Neuron (in vitro differentiated cells): ENCODE measurements around the gene RAMAC.
"Not testable (repeated sequence)": the region's sequence is repeated elsewhere in the genome, so short reads cannot be mapped to it uniquely, and the experiment has no call there.

Source experiments
- H2AFZ ChIP-seq: one replicate; pipeline ENCODE4 v1.6.1; 2013; ENCODE audit warnings: low read depth, mild to moderate bottlenecking, inconsistent platforms, low read length, moderate library complexity
- H3K27me3 ChIP-seq: one replicate; pipeline ENCODE4 v1.6.1; 2013; ENCODE audit warnings: low read length; ENCODE audit not compliant: insufficient read depth
- H3K36me3 ChIP-seq: one replicate; pipeline ENCODE4 v1.6.1; 2013; ENCODE audit warnings: low read length; ENCODE audit not compliant: insufficient read depth
- H3K4me1 ChIP-seq: one replicate; pipeline ENCODE4 v1.6.1; 2013; ENCODE audit warnings: low read length; ENCODE audit not compliant: insufficient read depth
- H3K4me3 ChIP-seq: 2 replicates; pipeline ENCODE4 v1.5.1; 2013; ENCODE audit warnings: mild to moderate bottlenecking, low read length, moderate library complexity
- H3K9me3 ChIP-seq: one replicate; pipeline ENCODE4 v1.6.1; 2013; ENCODE audit warnings: low read length

Gene RAMAC

DNA sequence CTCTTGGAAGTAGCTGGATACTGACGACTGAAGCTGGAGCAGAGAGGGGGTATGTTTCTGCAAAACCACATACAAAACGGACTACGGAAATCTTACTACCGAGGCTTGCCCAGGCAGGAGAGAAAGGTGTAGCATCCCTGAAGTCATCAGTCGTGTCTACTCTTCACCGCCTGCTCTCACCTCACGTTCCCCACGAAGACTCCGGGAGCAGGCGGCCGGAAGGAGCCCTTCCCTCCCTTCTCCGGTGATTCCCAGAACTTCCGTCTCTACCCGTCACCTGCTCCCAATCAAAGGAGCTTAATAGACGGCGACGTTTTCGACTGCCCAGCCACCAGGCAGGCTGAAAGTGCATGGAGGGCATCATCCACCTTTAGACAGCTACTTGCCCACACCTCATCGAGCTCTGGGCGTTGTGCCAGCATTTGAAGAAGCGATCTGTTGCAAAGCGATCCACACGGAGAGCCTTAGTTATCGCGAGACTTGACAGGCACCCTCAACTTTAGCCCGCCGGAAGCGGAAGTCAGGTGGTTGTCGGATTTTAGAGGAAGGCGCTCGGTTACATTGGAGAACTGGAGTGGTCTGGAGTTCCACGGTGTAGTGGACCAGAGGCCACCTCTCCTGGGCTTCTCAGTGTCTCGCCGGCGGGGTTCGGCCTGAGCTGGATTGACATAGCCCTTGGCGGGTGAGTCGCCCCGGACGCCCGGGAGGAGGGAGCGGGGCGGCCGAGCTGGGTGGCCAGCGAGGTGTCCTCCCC, at the start of gene RAMAC:
Gene RAMAC, plus strand, starts transcription at position 523 of the 754 bp plus-strand sequence. CDS start 2,809 bp downstream, outside the sequence.
- no peaks in the 10 kb centered on the region for H3K27me3 ChIP-seq
- H3K9me3 ChIP-seq, result no peaks in the 10 kb centered on the region
- peak within 1 kb of the TSS; percentile 67 for H3K4me3 ChIP-seq
- peaks cover 11% of the 10 kb centered on the region for H3K4me1 ChIP-seq
- H2AFZ ChIP-seq, result peak within 1 kb of the TSS; percentile 82
- H3K36me3 ChIP-seq, result peaks cover 22% of the 10 kb centered on the region

DNA sequence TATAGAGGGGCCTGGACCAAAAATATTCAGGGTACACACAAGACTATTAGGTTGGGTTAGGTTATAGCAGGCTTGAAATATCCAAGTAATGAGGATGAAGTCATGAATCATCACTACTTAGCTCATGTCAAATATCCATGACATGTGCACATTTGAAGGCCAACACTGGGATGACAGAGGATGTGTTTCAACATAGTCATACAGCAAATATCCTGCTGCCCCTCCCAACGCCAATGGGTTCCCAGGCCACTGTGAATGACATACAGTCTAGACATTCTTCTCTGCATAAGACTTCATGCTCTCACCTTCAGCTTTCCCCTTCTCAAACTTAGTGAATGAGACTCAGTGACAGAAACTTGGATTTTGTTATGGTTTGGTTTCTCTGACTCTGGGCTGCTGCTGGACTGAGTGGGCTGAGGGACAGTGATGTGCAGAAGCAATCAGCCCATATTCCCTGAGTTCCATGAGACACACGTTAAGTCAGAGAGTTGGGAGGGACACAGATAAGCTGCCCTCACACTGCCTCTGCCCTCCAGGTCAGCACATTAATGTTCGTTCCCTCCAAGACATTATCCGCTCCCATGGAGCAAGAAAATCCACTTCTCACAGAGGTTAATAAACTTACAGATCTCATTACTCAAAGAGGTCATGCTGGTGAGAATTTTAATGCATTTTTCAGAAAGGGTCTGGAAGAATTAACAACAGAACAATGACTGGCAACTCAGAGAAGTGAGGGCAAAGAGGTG, 48.9 kb upstream of the RAMAC start:
- no peaks in the 10 kb centered on the region for H3K9me3 ChIP-seq
- peaks cover 8% of the 10 kb centered on the region for H3K4me1 ChIP-seq
- no peaks in the 10 kb centered on the region for H3K27me3 ChIP-seq
- no peak overlapping the region for H3K4me3 ChIP-seq
- H2AFZ ChIP-seq, result no peak overlapping the region
- H3K36me3 ChIP-seq, result no peaks in the 10 kb centered on the region

DNA sequence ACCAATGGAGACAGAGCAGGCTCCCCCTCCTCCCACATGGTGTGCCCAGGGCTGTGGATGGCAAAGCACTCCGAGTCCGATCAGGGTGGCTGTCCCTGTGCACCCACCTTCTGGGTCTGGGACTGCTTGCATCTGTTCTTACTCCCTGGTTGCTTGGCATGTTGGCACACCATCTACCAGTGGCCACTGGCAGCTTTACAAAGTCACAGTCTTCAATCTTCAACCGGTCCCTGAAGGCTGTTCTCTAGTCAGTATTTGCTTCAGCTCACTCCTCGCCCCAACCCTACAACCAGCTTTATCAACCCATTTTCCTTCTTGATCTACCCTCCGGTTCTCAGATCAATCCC, 48.3 kb upstream of the RAMAC start:
- Histone ChIP-seq H3K9me3 (no peaks in the 10 kb centered on the region), H3K36me3 (no peaks in the 10 kb centered on the region), H3K27me3 (no peaks in the 10 kb centered on the region), H3K4me1 (peaks cover 8% of the 10 kb centered on the region), H3K4me3 (no peak overlapping the region), H2AFZ (no peak overlapping the region)

DNA sequence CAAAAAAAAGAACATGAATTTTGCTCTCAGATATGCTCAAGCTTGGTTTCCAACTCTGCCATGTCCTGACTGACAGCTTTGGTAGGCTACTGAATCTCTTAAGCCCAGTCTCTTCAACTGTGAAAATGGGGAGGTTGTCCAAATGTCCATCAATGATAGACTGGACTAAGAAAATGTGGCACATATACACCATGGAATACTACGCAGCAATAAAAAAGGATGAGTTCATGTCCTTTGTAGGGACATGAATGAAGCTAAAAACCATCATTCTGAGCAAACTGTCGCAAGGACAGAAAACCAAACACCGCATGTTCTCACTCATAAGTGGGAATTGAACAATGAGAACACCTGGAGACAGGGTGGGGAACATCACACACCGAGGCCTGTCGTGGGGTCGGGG, 46.3 kb upstream of the RAMAC start:
- not testable (repeated sequence) for H3K27me3 ChIP-seq, H3K36me3 ChIP-seq, H2AFZ ChIP-seq, H3K9me3 ChIP-seq, H3K4me1 ChIP-seq, H3K4me3 ChIP-seq

DNA sequence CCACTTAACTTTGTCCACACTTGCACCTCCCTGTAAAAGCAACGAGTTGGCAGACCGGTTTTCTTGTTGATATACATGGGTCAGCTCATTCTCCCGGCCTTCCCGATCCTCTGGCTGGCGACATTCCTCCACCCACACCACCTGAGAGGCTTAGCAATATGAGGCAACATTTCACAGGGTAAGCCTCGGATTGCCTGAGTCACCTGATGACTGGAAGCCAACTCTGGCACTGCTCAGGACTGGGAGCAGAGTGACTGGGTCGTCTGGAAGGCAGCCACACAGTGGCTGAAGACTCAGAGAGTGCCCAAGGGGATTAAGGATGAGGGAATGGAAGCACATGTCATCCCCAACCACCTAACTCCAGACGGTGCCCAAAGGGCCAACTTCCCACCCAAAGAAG, 43.3 kb upstream of the RAMAC start:
- Histone ChIP-seq H3K9me3 (no peaks in the 10 kb centered on the region), H3K4me3 (no peak overlapping the region), H3K4me1 (peaks cover under 1% of the 10 kb centered on the region), H3K36me3 (no peaks in the 10 kb centered on the region), H2AFZ (no peak overlapping the region), H3K27me3 (no peaks in the 10 kb centered on the region)

DNA sequence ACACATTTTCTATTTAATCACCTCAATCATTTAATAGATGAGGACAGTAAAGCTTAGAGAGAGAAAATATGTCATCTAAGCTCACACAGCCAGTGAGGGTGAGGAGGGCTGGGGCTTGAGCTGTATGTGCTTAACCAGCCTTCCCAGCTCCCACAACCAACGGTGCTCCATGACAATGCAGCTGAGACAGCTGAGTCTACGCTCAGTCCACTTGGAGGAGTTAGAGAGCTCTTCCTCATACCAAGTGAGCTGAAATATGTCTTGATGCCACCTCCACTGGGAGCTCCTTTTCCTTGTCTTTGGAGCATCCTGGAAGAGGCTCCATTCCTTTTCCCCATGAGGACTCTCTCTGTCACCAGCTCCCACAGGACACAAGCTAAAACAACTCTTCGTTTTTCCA, 42.8 kb upstream of the RAMAC start:
- Histone ChIP-seq H3K9me3 (no peaks in the 10 kb centered on the region), H2AFZ (no peak overlapping the region), H3K4me3 (no peak overlapping the region), H3K27me3 (no peaks in the 10 kb centered on the region), H3K36me3 (no peaks in the 10 kb centered on the region), H3K4me1 (no peaks in the 10 kb centered on the region)

DNA sequence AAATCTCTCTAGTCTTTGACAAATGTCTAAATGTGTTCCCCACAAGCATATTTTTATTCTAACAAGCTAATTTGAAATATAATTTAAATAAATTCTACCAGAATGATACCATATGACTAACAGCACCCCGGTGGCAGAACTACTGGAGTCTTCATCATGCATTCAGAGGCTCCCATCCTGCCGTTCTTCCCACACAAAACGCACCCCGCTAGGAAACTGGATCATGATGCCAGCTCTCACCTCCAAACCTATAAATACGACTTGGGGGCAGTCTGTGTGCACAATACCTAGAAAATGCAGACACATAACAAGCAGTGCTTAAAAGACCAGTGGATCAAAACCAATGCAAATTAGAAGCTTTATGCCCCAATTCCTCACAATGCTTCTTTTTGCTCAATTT, 42.0 kb upstream of the RAMAC start:
- Histone ChIP-seq H2AFZ (no peak overlapping the region), H3K36me3 (no peaks in the 10 kb centered on the region), H3K9me3 (no peaks in the 10 kb centered on the region), H3K27me3 (no peaks in the 10 kb centered on the region), H3K4me3 (no peak overlapping the region), H3K4me1 (no peaks in the 10 kb centered on the region)

DNA sequence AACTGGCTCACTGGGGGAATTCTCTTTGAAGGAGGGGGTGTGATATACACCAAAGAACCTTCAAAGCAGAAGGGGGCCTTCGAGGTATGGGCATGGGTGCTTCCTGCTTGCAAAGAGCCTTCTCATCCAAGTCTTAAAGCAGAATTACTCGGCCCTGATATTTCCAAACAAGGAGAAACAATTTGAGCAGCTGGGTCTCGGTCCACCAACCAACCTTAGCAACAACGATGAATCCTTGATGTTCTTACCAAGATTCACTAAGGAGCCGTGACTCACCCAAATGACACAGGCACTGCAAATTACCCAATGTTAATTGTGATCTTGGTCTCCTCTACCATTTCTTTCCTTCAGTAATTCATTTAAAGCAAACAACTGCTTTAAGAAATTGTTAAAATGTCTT, 41.2 kb upstream of the RAMAC start:
- H3K4me3 ChIP-seq, result no peak overlapping the region
- H3K4me1 ChIP-seq, result no peaks in the 10 kb centered on the region
- H3K9me3 ChIP-seq, result no peaks in the 10 kb centered on the region
- no peak overlapping the region for H2AFZ ChIP-seq
- no peaks in the 10 kb centered on the region for H3K36me3 ChIP-seq
- no peaks in the 10 kb centered on the region for H3K27me3 ChIP-seq

DNA sequence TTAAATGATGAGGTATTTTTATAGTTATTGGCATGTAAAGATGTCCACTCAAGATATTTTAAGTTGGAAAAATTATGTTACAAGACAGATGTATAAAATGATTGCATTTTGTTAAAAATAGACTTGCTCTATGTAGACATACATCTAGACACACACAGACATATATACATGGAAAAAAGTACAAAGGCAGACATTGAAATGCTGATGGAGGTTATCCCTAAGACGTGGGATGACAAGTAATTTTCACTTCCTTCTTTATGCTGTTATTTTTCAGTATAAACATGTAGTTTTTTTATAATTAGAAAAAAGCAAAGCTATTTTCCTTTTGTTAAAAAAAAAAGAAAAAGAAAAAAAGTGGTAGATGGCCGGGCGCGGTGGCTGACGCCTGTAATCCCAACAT, 40.7 kb upstream of the RAMAC start:
- no peaks in the 10 kb centered on the region for H3K36me3 ChIP-seq
- H3K27me3 ChIP-seq, result no peaks in the 10 kb centered on the region
- H3K9me3 ChIP-seq, result no peaks in the 10 kb centered on the region
- H2AFZ ChIP-seq, result no peak overlapping the region
- no peaks in the 10 kb centered on the region for H3K4me1 ChIP-seq
- no peak overlapping the region for H3K4me3 ChIP-seq

DNA sequence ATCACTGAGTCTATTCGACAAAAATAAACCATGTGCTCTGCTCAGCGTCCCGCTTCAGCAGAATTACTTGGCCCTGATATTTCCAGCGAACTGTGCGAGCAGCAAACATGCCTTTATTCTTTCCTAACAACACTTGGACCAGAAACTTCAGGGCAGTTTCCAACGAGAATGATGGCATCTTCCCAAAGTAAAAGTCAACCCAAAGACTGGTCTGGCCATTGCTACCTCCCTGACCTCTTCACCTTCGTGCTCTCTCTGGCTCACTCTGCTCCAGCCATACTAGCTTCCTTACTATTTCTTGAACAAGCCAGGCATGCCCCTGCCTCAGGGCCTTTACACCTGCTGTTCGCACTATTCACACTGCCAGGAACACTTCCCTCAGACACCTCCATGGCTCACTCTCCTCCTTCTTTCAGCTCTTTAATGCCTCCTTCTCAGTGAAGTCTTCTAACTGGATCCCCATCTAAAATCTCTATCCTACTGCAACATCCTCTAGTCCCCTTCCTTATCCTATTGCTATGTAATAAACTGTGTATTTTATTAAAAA, 39.8 kb upstream of the RAMAC start:
- Histone ChIP-seq H3K27me3 (no peaks in the 10 kb centered on the region), H3K9me3 (no peaks in the 10 kb centered on the region), H2AFZ (no peak overlapping the region), H3K4me3 (no peak overlapping the region), H3K4me1 (no peaks in the 10 kb centered on the region), H3K36me3 (no peaks in the 10 kb centered on the region)

DNA sequence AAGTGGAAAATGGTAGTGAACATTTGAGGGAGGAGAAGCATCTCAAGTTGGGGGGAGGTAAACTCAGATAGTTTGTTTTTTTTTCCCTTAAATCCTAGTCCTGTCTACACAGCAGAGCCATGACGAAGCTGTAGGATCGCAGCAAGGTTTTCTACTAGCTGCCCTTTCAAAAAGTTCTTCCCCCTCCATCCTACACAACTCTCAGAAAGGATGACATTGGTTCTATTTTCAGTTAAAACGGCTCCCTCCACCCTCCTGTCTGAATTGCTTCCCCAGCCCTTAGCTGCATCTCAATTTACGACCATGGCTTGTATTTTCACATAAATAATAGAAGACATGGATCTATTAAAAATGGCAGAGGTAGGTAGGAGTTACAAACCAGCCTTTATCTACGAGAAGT, 35.7 kb upstream of the RAMAC start:
- Histone ChIP-seq H2AFZ (no peak overlapping the region), H3K4me1 (peaks cover 3% of the 10 kb centered on the region), H3K36me3 (no peaks in the 10 kb centered on the region), H3K9me3 (no peaks in the 10 kb centered on the region), H3K4me3 (no peak overlapping the region), H3K27me3 (no peaks in the 10 kb centered on the region)

DNA sequence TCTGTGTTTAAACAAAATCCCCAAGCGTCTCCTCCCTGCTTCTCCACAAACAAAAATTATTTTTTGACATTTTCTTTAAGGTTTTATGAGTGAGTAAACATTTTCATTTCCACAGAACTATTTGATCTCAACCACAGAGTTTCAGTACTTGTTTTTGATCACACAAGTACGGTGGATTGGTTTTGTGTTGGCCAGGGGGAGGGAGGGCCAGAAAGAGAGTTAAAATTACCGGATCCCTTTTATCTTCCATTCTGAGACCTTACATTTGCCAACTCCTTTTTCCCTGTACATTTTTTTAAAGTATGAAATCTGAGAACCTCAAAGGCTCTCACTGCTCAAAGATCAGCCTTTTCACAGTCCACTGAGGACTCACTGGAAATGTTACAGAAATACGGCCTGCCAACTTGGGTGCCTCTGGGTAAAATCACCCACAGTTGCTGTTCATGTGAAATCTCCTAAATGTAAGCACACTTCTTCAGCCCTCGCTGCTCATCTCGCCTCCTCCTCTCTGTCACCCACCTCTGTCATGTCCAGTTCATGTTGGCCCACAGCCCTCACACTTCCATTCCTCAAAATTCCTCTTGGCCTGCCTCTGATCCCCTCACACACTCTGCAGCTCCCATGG, 35.2 kb upstream of the RAMAC start:
- Histone ChIP-seq H3K9me3 (no peaks in the 10 kb centered on the region), H3K36me3 (no peaks in the 10 kb centered on the region), H3K27me3 (no peaks in the 10 kb centered on the region), H3K4me1 (peaks cover 3% of the 10 kb centered on the region), H2AFZ (no peak overlapping the region), H3K4me3 (no peak overlapping the region)

DNA sequence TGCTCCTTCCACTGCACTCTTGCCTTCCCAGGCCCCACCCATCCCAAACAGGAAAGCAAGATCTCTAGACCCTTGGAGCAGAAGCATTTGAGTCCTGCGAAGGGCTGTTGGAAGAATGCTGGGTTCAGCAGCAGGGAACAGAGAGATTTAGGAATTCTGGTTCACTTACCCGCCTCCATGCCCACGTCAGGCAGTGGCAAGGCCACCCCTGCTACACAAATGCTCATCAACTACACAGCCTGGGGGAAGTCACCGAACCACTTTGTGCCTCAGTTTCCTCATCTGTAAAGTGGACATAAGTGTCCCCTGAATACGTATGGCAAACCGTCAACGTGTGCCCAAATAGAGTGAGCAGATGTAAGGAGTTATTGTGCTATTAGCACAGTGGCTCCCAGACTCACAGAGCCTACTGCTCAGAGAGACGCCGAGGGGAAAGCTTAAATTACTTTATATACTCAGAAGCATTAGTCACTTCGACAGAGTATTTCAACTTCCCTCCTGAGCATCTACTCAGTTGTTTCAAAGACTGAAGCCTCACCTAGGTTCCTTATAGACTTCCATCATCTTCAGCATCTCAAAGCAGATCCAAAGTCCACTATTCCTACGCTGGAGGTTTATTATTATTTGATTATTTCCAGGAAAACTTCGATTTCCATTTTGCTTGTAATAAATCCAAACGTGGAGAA, 34.4 kb upstream of the RAMAC start:
- Histone ChIP-seq H3K4me1 (peaks cover 3% of the 10 kb centered on the region), H3K36me3 (no peaks in the 10 kb centered on the region), H2AFZ (peak overlapping the region; percentile 85), H3K27me3 (no peaks in the 10 kb centered on the region), H3K4me3 (peak overlapping the region; percentile 53), H3K9me3 (no peaks in the 10 kb centered on the region)
